H9 (cell line): ENCODE data around the gene PDXP. TPM values are rescaled to one million over a fixed set of nuclear protein-coding genes. Genes with fewer than 3 reads are reported as not detected.

ENCODE experiments used
- DNase-seq: peaks from one replicate; pipeline ENCODE4 v3.0.0-alpha.2; 2017
- H2AFZ ChIP-seq: one replicate; pipeline ENCODE4 v1.6.1; 2013; ENCODE audit warnings: mild to moderate bottlenecking, low read length, control low read depth, moderate library complexity
- H2AK5ac ChIP-seq: 2 replicates; pipeline ENCODE4 v1.6.1; 2013; ENCODE audit warnings: low read length, control low read depth, mixed read lengths; ENCODE audit not compliant: insufficient read length
- H2BK120ac ChIP-seq: one replicate; pipeline ENCODE4 v1.6.1; 2013; ENCODE audit warnings: low read depth, mild to moderate bottlenecking, low read length, control low read depth, inconsistent platforms; ENCODE audit not compliant: poor library complexity, severe bottlenecking
- H2BK12ac ChIP-seq: 2 replicates; pipeline ENCODE4 v1.6.1; 2013; ENCODE audit warnings: low read length, control low read depth, mixed read lengths, low read depth; ENCODE audit not compliant: insufficient read length
- H2BK15ac ChIP-seq: 2 replicates; pipeline ENCODE4 v1.6.1; 2013; ENCODE audit warnings: low read depth, low read length, control low read depth
- H2BK20ac ChIP-seq: one replicate; pipeline ENCODE4 v1.6.1; 2013; ENCODE audit warnings: low read depth, mild to moderate bottlenecking, low read length, control low read depth, inconsistent platforms; ENCODE audit not compliant: poor library complexity, severe bottlenecking
- H2BK5ac ChIP-seq: 2 replicates; pipeline ENCODE4 v1.6.1; 2013; ENCODE audit warnings: low read length, control low read depth, mixed read lengths; ENCODE audit not compliant: insufficient read length
- H3K14ac ChIP-seq: 2 replicates; pipeline ENCODE4 v1.6.1; 2013; ENCODE audit warnings: low read length, control low read depth; ENCODE audit not compliant: insufficient read depth
- H3K18ac ChIP-seq: 2 replicates; pipeline ENCODE4 v1.6.1; 2013; ENCODE audit warnings: low read depth, mild to moderate bottlenecking, mixed read lengths, low read length, control low read depth; ENCODE audit not compliant: insufficient read length
- H3K23ac ChIP-seq: 2 replicates; pipeline ENCODE4 v1.6.1; 2013; ENCODE audit warnings: low read length, control low read depth, mixed read lengths, low read depth; ENCODE audit not compliant: insufficient read length
- H3K23me2 ChIP-seq: 2 replicates; pipeline ENCODE4 v1.6.1; 2013; ENCODE audit warnings: low read depth, mild to moderate bottlenecking, mixed read lengths, low read length, control low read depth; ENCODE audit not compliant: insufficient read length, poor library complexity, severe bottlenecking
- H3K27ac ChIP-seq: 2 replicates; pipeline ENCODE4 v1.5.1; 2013; ENCODE audit warnings: low read length, control low read depth, mixed read lengths, low read depth; ENCODE audit not compliant: insufficient read length
- H3K27me3 ChIP-seq: 2 replicates; pipeline ENCODE4 v1.6.1; 2013; ENCODE audit warnings: low read length, control low read depth, inconsistent platforms; ENCODE audit not compliant: insufficient read depth
- H3K4ac ChIP-seq: 2 replicates; pipeline ENCODE4 v1.6.1; 2013; ENCODE audit warnings: low read depth, mild to moderate bottlenecking, control low read depth, inconsistent platforms, low read length, moderate library complexity
- H3K4me1 ChIP-seq: 2 replicates; pipeline ENCODE4 v1.6.1; 2013; ENCODE audit warnings: low read length, control low read depth, inconsistent platforms; ENCODE audit not compliant: insufficient read depth
- H3K4me2 ChIP-seq: 2 replicates; pipeline ENCODE4 v1.6.1; 2013; ENCODE audit warnings: low read length, control low read depth, mixed read lengths; ENCODE audit not compliant: insufficient read length, insufficient read depth
- H3K56ac ChIP-seq: 2 replicates; pipeline ENCODE4 v1.6.1; 2013; ENCODE audit warnings: low read depth, mild to moderate bottlenecking, mixed read lengths, low read length, control low read depth; ENCODE audit not compliant: insufficient read length
- H3K79me1 ChIP-seq: 2 replicates; pipeline ENCODE4 v1.6.1; 2013; ENCODE audit warnings: low read depth, mild to moderate bottlenecking, moderate library complexity, low read length, control low read depth, inconsistent platforms; ENCODE audit not compliant: insufficient read depth, poor library complexity, severe bottlenecking
- H3K79me2 ChIP-seq: 2 replicates; pipeline ENCODE4 v1.6.1; 2013; ENCODE audit warnings: low read length, control low read depth, inconsistent platforms; ENCODE audit not compliant: insufficient read depth
- H3K9ac ChIP-seq: 2 replicates; pipeline ENCODE4 v1.6.1; 2013; ENCODE audit warnings: low read length, control low read depth, mixed read lengths; ENCODE audit not compliant: insufficient read length; ENCODE audit errors: extremely low read depth
- H3K9me3 ChIP-seq: one replicate; pipeline ENCODE4 v1.6.1; 2013; ENCODE audit warnings: low read depth, low read length, inconsistent platforms; ENCODE audit not compliant: control insufficient read depth
- H3T11ph ChIP-seq: one replicate; pipeline ENCODE4 v1.6.1; 2013; ENCODE audit warnings: mild to moderate bottlenecking, low read length, control low read depth, inconsistent platforms
- H4K20me1 ChIP-seq: one replicate; pipeline ENCODE4 v1.6.1; 2013; ENCODE audit not compliant: control insufficient read depth, insufficient read length, insufficient read depth
- H4K5ac ChIP-seq: 2 replicates; pipeline ENCODE4 v1.6.1; 2013; ENCODE audit warnings: low read depth, mild to moderate bottlenecking, mixed read lengths, low read length, control low read depth; ENCODE audit not compliant: insufficient read length
- H4K8ac ChIP-seq: replicated peaks from 2 replicates; pipeline ENCODE4 v1.6.1; 2013; ENCODE audit warnings: low read length, control low read depth, mixed read lengths, low read depth; ENCODE audit not compliant: insufficient read length
- H4K91ac ChIP-seq: 2 replicates; pipeline ENCODE4 v1.6.1; 2013; ENCODE audit warnings: low read depth, mild to moderate bottlenecking, moderate library complexity, mixed read lengths, low read length, control low read depth; ENCODE audit not compliant: insufficient read length
- H3K27ac Mint-ChIP-seq, 3 experiments: 2 replicates in 2 of 3; 3 replicates in 1 of 3; pipeline ENCODE4 v1.8.0; 2020 to 2021; ENCODE audit warnings: mixed read lengths in 3 of 3, mild to moderate bottlenecking in 1 of 3, moderate library complexity in 1 of 3
- H3K27me3 Mint-ChIP-seq: 2 replicates; pipeline ENCODE4 v1.8.0; 2021; ENCODE audit warnings: low read depth, mild to moderate bottlenecking, moderate library complexity, mixed read lengths
- H3K36me3 Mint-ChIP-seq, 3 experiments: 2 replicates in 2 of 3; 3 replicates in 1 of 3; pipeline ENCODE4 v1.8.0; 2020 to 2021; ENCODE audit warnings: low read depth in 3 of 3, mixed read lengths in 3 of 3; ENCODE audit not compliant: insufficient read depth in 1 of 3
- H3K4me1 Mint-ChIP-seq, 2 experiments: 2 replicates each; pipeline ENCODE4 v1.8.0; 2020; ENCODE audit warnings: mixed read lengths in 2 of 2
- H3K4me3 Mint-ChIP-seq, 2 experiments: 2 replicates in 1 of 2; 3 replicates in 1 of 2; pipeline ENCODE4 v1.8.0; 2020 to 2021; ENCODE audit warnings: mild to moderate bottlenecking in 2 of 2, mixed read lengths in 2 of 2, moderate library complexity in 1 of 2
- H3K9me3 Mint-ChIP-seq, 2 experiments: 2 replicates in 1 of 2; 3 replicates in 1 of 2; pipeline ENCODE4 v1.8.0; 2020; ENCODE audit warnings: mild to moderate bottlenecking in 2 of 2, mixed read lengths in 2 of 2, moderate library complexity in 1 of 2
- WGBS: extraction: QIAGEN DNeasy Blood & Tissue Kit; methylation state at CpG from one replicate; pipeline ENCODE4 v1.1.7; 2013; ENCODE audit warnings: missing lambda C conversion rate, low lambda C conversion rate, mixed read lengths; ENCODE audit not compliant: insufficient read length; ENCODE audit errors: extremely low coverage; 5-methylcytosine and 5-hydroxymethylcytosine counted together
- total RNA-seq: library from RNA; stranded (reverse); gene quantifications from 2 replicates; pipeline ENCODE4 v1.2.1, GENCODE V29; 2021
- TF ChIP-seq, protein P1 (sequence below): fragments of 200-600 bp; sonication (generic); conservative IDR thresholded peaks from 3 replicates; pipeline ENCODE4 v1.8.0; 2021; ENCODE audit warnings: antibody characterized with exemption, mild to moderate bottlenecking

Gene PDXP
- total RNA-seq, 1 experiment from 2014 or later = 41.0 TPM

DNA sequence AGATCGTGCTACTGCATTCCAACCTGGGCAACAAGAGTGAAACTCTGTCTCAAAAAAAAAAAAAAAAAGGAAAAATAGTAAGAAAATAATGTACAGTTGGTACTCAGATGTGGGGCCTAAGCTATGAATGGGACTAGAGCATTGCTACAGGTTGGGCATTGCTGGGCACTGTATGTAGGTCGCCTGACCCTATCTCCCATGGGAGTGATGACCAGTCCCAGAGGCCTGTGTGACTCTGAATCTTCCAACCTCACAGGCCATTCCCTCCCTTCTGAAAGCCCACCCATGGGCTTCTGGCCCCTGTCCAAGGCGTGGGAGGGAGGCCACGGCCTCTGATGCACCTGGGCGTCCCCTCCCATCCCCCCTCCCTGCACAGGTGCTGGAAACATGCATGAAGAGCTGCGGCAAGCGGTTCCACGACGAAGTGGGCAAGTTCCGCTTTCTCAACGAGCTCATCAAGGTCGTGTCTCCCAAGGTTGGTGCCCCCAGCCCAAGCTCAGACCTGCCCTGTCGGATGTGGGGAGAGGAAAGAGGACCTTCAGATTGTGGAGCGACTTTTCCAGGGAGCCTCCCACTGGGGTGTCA is 40.4 kb upstream of the PDXP start:
- no peak overlapping the region for H2BK20ac ChIP-seq
- H4K91ac ChIP-seq = no peak overlapping the region
- H3K27ac ChIP-seq = no peak overlapping the region
- H3K18ac ChIP-seq = no peak overlapping the region
- Mint-ChIP-seq H3K27ac (no peak overlapping the region), H3K36me3 (peaks cover 10 to 48% (median 48%) of the 10 kb centered on the region in 3 experiments; a peak in 6 of 7 replicates), H3K4me1 (no peaks in the 10 kb centered on the region), H3K4me3 (no peak overlapping the region), H3K27me3 (no peaks in the 10 kb centered on the region; the same call in 1 of the 2 replicates), H3K9me3 (no peaks in the 10 kb centered on the region)
- TF ChIP-seq, protein P1, sequence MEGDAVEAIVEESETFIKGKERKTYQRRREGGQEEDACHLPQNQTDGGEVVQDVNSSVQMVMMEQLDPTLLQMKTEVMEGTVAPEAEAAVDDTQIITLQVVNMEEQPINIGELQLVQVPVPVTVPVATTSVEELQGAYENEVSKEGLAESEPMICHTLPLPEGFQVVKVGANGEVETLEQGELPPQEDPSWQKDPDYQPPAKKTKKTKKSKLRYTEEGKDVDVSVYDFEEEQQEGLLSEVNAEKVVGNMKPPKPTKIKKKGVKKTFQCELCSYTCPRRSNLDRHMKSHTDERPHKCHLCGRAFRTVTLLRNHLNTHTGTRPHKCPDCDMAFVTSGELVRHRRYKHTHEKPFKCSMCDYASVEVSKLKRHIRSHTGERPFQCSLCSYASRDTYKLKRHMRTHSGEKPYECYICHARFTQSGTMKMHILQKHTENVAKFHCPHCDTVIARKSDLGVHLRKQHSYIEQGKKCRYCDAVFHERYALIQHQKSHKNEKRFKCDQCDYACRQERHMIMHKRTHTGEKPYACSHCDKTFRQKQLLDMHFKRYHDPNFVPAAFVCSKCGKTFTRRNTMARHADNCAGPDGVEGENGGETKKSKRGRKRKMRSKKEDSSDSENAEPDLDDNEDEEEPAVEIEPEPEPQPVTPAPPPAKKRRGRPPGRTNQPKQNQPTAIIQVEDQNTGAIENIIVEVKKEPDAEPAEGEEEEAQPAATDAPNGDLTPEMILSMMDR = no peak
- H3K14ac ChIP-seq = no peak overlapping the region
- no peak overlapping the region for H2AK5ac ChIP-seq
- H3T11ph ChIP-seq = no peak overlapping the region
- no CpG with 5 or more reads among the region's 14 CpGs for WGBS
- H4K20me1 ChIP-seq = no peaks in the 10 kb centered on the region
- no peak overlapping the region for H2BK15ac ChIP-seq
- no peaks in the 10 kb centered on the region for H3K79me1 ChIP-seq
- H3K79me2 ChIP-seq = no peaks in the 10 kb centered on the region
- no peak overlapping the region for H3K9ac ChIP-seq
- no peak overlapping the region for H4K8ac ChIP-seq
- H3K23me2 ChIP-seq = no peaks in the 10 kb centered on the region
- H2BK120ac ChIP-seq = no peak overlapping the region
- H3K56ac ChIP-seq = no peak overlapping the region
- H3K4me1 ChIP-seq = no peaks in the 10 kb centered on the region
- no peaks in the 10 kb centered on the region for H3K9me3 ChIP-seq
- H3K23ac ChIP-seq = no peak overlapping the region
- H3K4ac ChIP-seq = no peak overlapping the region
- H3K4me2 ChIP-seq = no peak overlapping the region
- H4K5ac ChIP-seq = no peak overlapping the region
- no peaks in the 10 kb centered on the region for H3K27me3 ChIP-seq
- no peak overlapping the region for H2BK5ac ChIP-seq
- no peak overlapping the region for H2BK12ac ChIP-seq
- DNase-seq = no peak
- no peak overlapping the region for H2AFZ ChIP-seq
